Gastroesophageal sphincter (tissue), 4 donors: ENCODE results near the gene ETV6. TPM values are rescaled to one million over a fixed set of nuclear protein-coding genes. Genes with fewer than 3 reads are reported as not detected.

Experiments
- ATAC-seq: fragments of 150-250 bp; one replicate; pipeline ENCODE4 v1.9.1; 2016; ENCODE audit warnings: mild to moderate bottlenecking, moderate library complexity
- H3K27ac ChIP-seq, 4 donors: fragments of 200-600 bp; sonication (generic) in 3 of 4; 1 replicate in 3 of 4; 2 replicates in 1 of 4; pipeline ENCODE4 v1.5.1; 2016 to 2019
- H3K27me3 ChIP-seq: fragments of 200-600 bp; sonication (generic); one replicate; pipeline ENCODE4 v1.5.1; 2019
- H3K36me3 ChIP-seq, 2 donors: fragments of 200-600 bp; sonication (generic); one replicate each; pipeline ENCODE4 v1.5.1; 2019; ENCODE audit warnings: control low read depth in 1 of 2
- H3K4me1 ChIP-seq, 3 donors: fragments of 200-600 bp; sonication (generic); 1 replicate in 2 of 3; 2 replicates in 1 of 3; pipeline ENCODE4 v1.5.1; 2016 to 2019; ENCODE audit warnings: control low read depth in 2 of 3
- H3K4me3 ChIP-seq, 2 donors: fragments of 200-600 bp; sonication (generic); one replicate each; pipeline ENCODE4 v1.5.1; 2019; ENCODE audit warnings: mild to moderate bottlenecking in 1 of 2, moderate library complexity in 1 of 2
- H3K9me3 ChIP-seq, 3 donors: fragments of 200-600 bp; sonication (generic); one replicate each; pipeline ENCODE4 v1.5.1; 2017 to 2019; ENCODE audit warnings: control low read depth in 2 of 3
- EP300 ChIP-seq: sonication (generic); formaldehyde crosslinking; IDR thresholded peaks from one replicate; pipeline ENCODE4 v1.6.1; 2017; ENCODE audit warnings: antibody characterized with exemption, mild to moderate bottlenecking
- POLR2A ChIP-seq, 2 donors: fragments of 450-650 bp; IDR thresholded peaks; one replicate each; pipeline ENCODE4 v1.6.1; 2017; ENCODE audit warnings: antibody characterized with exemption in 2 of 2, mild to moderate bottlenecking in 2 of 2, moderate library complexity in 1 of 2
- POLR2AphosphoS5 ChIP-seq: sonication (generic); formaldehyde crosslinking; IDR thresholded peaks from one replicate; pipeline ENCODE4 v1.6.1; 2017; ENCODE audit warnings: antibody characterized with exemption
- WGBS, 2 donors: methylation state at CpG; one replicate each; pipeline ENCODE4 v1.1.5; 2018; ENCODE audit warnings: low coverage in 1 of 2; 5-methylcytosine and 5-hydroxymethylcytosine counted together
- total RNA-seq, 4 donors: library from RNA; depleted of rRNA; stranded (reverse); fragments of >200 nt; gene quantifications; one replicate each; pipeline ENCODE4 v1.1.0, GENCODE V29; 2016
- TF ChIP-seq, protein P1 (sequence below), 4 experiments: fragments of 200-600 bp in 2 of 4; fragments of 450-650 bp in 2 of 4; sonication (generic) in 1 of 4; IDR thresholded peaks; one replicate each; pipeline ENCODE4 v1.5.1; 2017 to 2019; ENCODE audit warnings: antibody characterized with exemption in 4 of 4, mild to moderate bottlenecking in 2 of 4, moderate library complexity in 2 of 4

The ETV6 gene
- total RNA-seq, 4 donors from 2014 or later, result 18.7 to 30.1 (median 21.1) TPM

DNA sequence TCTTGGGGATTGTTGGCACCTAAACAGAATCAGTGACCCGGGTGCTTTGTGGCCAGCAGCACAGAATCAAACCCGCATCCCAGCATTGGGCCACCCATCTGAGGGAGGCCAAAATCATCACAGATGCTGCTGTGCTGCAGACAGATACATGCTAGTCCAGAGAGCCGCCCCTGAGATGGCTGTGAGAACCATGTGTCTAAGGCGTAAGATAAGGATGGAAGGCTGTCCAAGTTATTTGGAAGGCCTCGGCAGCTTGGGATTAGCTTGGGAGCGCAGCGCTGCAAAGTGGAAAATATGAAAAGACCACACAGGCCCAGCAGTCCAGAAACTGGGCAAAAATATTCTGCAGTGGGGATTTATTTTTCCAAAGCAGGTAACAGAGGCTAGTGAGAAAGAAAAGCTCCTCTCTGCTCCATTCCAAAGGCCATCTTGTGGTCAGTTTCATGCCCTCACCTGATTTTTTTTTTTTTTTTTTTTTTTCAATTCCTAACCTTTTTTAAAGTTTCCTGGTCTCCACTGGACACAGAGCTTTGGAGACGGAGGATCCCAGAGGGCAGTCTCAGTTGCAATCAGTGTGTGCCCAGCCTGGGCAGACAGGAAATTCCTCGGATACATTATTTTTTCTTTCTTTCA, 242.4 kb downstream of the ETV6 start:
- TF ChIP-seq EP300, result no peak
- TF ChIP-seq, protein P1, sequence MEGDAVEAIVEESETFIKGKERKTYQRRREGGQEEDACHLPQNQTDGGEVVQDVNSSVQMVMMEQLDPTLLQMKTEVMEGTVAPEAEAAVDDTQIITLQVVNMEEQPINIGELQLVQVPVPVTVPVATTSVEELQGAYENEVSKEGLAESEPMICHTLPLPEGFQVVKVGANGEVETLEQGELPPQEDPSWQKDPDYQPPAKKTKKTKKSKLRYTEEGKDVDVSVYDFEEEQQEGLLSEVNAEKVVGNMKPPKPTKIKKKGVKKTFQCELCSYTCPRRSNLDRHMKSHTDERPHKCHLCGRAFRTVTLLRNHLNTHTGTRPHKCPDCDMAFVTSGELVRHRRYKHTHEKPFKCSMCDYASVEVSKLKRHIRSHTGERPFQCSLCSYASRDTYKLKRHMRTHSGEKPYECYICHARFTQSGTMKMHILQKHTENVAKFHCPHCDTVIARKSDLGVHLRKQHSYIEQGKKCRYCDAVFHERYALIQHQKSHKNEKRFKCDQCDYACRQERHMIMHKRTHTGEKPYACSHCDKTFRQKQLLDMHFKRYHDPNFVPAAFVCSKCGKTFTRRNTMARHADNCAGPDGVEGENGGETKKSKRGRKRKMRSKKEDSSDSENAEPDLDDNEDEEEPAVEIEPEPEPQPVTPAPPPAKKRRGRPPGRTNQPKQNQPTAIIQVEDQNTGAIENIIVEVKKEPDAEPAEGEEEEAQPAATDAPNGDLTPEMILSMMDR (IDR thresholded peaks at IDR 0.05), result peak; percentile 35 to 45 (median 40)
- H3K27ac ChIP-seq, result peak overlapping the region in 3 of 4 donors; percentile 35 to 49 (median 41)
- peaks cover 0 to 26% (median 5%) of the 10 kb centered on the region in 3 donors for H3K4me1 ChIP-seq
- H3K9me3 ChIP-seq, result peaks cover 0 to 4% (median 0%) of the 10 kb centered on the region in 3 donors
- ATAC-seq, result no peak
- no peak overlapping the region for H3K4me3 ChIP-seq
- no peaks in the 10 kb centered on the region for H3K27me3 ChIP-seq
- WGBS, 2 donors, result 38 to 63% methylated on average over 7 to 8 of the region's 9 CpGs
- H3K36me3 ChIP-seq, result peaks cover 0 to 67% of the 10 kb centered on the region in 2 donors

DNA sequence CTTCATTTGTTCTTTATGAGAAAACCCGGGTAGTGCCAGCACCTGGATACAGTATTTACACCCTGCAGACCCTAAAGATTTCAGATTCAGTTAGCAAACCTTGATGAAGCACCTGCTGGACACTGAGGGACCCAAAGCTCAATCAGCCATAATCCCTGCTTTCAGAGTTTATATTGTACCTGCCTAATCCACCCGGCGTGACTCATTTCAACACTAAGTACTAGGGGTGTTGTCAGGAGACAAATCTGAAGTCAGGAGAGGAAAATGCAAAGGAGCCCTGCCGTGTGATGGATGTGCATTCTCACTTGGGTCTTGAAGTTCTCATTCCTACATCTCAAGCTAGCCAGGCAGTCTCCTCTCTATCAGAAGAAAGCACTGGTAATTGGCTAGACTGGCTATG, 244.5 kb downstream of the ETV6 start:
- TF ChIP-seq, protein P1 (IDR thresholded peaks at IDR 0.05), result no peak
- no peak for TF ChIP-seq EP300
- no peak for TF ChIP-seq POLR2AphosphoS5
- TF ChIP-seq POLR2A (IDR thresholded peaks at IDR 0.05), result no peak
- no peak overlapping the region for H3K27ac ChIP-seq
- 83 to 88% methylated on average over 3 to 4 of the region's 4 CpGs for WGBS, 2 donors
- H3K9me3 ChIP-seq, result no peaks in the 10 kb centered on the region
- no peaks in the 10 kb centered on the region for H3K27me3 ChIP-seq
- ATAC-seq, result no peak
- H3K36me3 ChIP-seq, result peaks cover 0 to 46% of the 10 kb centered on the region in 2 donors
- H3K4me1 ChIP-seq, result peaks cover 0 to 26% (median 5%) of the 10 kb centered on the region in 3 donors
- no peak overlapping the region for H3K4me3 ChIP-seq

DNA sequence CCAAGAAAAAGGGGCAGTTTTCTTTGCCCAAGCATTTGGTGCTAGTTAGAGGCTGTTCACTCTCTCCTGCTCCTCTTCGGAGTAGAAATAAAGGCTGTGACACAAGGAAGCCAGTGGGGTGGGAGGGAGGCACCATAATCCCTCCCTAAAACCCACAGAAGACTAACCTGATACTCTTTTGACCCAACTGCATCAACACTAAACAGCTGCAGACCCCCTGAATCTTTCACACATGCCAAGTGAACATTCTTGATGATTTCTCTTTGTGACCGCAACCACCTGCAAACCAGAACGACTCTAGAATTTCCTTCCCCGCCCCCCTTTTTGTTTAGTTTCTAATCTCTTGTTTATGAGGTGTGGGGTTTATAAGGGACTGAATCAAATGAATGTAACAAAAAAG, 245.4 kb downstream of the ETV6 start:
- Histone ChIP-seq H3K4me3 (no peak overlapping the region), H3K9me3 (no peaks in the 10 kb centered on the region), H3K27ac (no peak overlapping the region), H3K36me3 (peaks cover 0 to 38% of the 10 kb centered on the region in 2 donors), H3K4me1 (peaks cover 0 to 26% (median 5%) of the 10 kb centered on the region in 3 donors), H3K27me3 (no peaks in the 10 kb centered on the region)
- 72 to 80% methylated on average over 2 to 4 of the region's 4 CpGs for WGBS, 2 donors
- ATAC-seq, result no peak
- no peak for TF ChIP-seq POLR2AphosphoS5
- no peak for TF ChIP-seq POLR2A (IDR thresholded peaks at IDR 0.05)
- TF ChIP-seq, protein P1 (IDR thresholded peaks at IDR 0.05), result no peak
- no peak for TF ChIP-seq EP300

DNA sequence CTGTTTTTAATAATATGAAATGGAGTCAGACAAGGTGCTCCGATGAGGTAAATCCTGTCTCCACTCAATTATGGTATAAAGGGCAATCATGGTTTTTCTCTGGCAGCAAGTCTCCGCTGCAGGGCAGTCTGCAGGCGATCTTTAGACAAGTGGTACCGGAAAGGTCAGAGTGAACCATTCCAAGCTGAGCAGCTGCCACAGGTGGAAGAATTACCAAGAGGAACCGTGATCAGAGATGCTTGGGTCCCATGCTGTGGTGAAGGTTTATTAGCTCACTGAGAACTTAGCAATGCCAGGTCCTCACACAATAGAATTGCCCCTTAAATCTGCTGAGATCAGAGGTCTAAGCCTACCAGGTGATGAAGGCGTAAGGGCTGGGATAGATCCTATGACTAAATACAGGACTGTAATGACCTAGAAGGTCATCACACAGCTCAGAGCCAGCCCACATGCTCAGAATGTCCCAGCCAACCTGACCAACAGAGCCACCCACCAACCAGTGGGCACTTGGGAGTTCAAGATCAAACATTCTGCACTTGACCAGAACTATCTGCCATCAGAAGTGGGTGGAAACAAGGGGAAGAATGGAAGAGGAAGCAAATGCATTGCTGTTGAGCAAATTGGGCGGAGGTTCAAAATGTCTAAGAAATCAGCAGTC, 246.1 kb downstream of the ETV6 start:
- WGBS, 2 donors, result 97 to 100% methylated on average over 2 to 6 of the region's 7 CpGs
- Histone ChIP-seq H3K27me3 (no peaks in the 10 kb centered on the region), H3K27ac (no peak overlapping the region), H3K36me3 (peaks cover 0 to 33% of the 10 kb centered on the region in 2 donors), H3K4me3 (no peak overlapping the region), H3K4me1 (peaks cover 0 to 26% (median 5%) of the 10 kb centered on the region in 3 donors), H3K9me3 (no peaks in the 10 kb centered on the region)
- TF ChIP-seq, protein P1 (IDR thresholded peaks at IDR 0.05), result no peak
- TF ChIP-seq POLR2AphosphoS5 (no peak), POLR2A (IDR thresholded peaks at IDR 0.05) (no peak), EP300 (no peak)
- no peak for ATAC-seq
